ENCODE data around the gene CYTH2.

Gene CYTH2

GRCh38 chr19:48495396-48495795 is 26.2 kb downstream of the CYTH2 start:
- H4K5ac ChIP-seq (ENCODE audit: low read length): no peak overlapping the region
- H2AK5ac ChIP-seq (ENCODE audit: low read length): no peak overlapping the region
- no peak overlapping the region for H3K27ac ChIP-seq (ENCODE audit: low read depth, low read length)
- H2BK120ac ChIP-seq (ENCODE audit: low read depth, low read length): no peak overlapping the region
- H3K4me1 ChIP-seq (ENCODE audit: control insufficient read depth, low read depth, low read length): no peaks in the 10 kb centered on the region
- DNase-seq: no peak
- H2BK15ac ChIP-seq (replicated peaks; ENCODE audit: low read depth): no peak overlapping the region
- peak overlapping the region; percentile 34 for H3K56ac ChIP-seq (ENCODE audit: low read length)
- no peak overlapping the region for H3K4me2 ChIP-seq (ENCODE audit: low read length)
- no CpG with 5 or more reads among the region's 6 CpGs for WGBS (ENCODE audit: extremely low coverage, insufficient coverage, low lambda C conversion rate)
- H3K27me3 ChIP-seq (ENCODE audit: insufficient read depth, low read length, poor library complexity): no peaks in the 10 kb centered on the region
- H3K4me3 ChIP-seq (ENCODE audit: low read length): no peak overlapping the region
- no peak overlapping the region for H2BK5ac ChIP-seq (ENCODE audit: low read length)
- no peak overlapping the region for H3K23ac ChIP-seq (ENCODE audit: low read length)
- no peak overlapping the region for H3K9ac ChIP-seq (ENCODE audit: low read length)
- H3K79me2 ChIP-seq (ENCODE audit: control insufficient read depth, insufficient read depth, low read length): no peaks in the 10 kb centered on the region
- H3K4ac ChIP-seq (ENCODE audit: low read depth, low read length): no peak overlapping the region
- H3K36me3 ChIP-seq (ENCODE audit: control insufficient read depth, insufficient read depth, low read length): no peaks in the 10 kb centered on the region
- H4K8ac ChIP-seq (ENCODE audit: low read depth, low read length): no peak overlapping the region
- H3K18ac ChIP-seq (ENCODE audit: low read length): no peak overlapping the region
- H3K79me1 ChIP-seq (ENCODE audit: low read length): no peaks in the 10 kb centered on the region

GRCh38 chr19:48496959-48497727 is 28.0 kb downstream of the CYTH2 start:
- Histone ChIP-seq H3K23ac (ENCODE audit: low read length) (no peak overlapping the region), H3K56ac (ENCODE audit: low read length) (no peak overlapping the region), H4K8ac (ENCODE audit: low read depth, low read length) (no peak overlapping the region), H3K4me2 (ENCODE audit: low read length) (no peak overlapping the region), H3K36me3 (ENCODE audit: control insufficient read depth, insufficient read depth, low read length) (no peaks in the 10 kb centered on the region), H2BK120ac (ENCODE audit: low read depth, low read length) (no peak overlapping the region), H3K79me1 (ENCODE audit: low read length) (no peaks in the 10 kb centered on the region), H3K18ac (ENCODE audit: low read length) (no peak overlapping the region), H2AK5ac (ENCODE audit: low read length) (no peak overlapping the region), H3K4me1 (ENCODE audit: control insufficient read depth, low read depth, low read length) (peaks cover 3% of the 10 kb centered on the region), H2BK5ac (ENCODE audit: low read length) (no peak overlapping the region), H3K4me3 (ENCODE audit: low read length) (no peak overlapping the region), H4K5ac (ENCODE audit: low read length) (no peak overlapping the region), H3K4ac (ENCODE audit: low read depth, low read length) (no peak overlapping the region), H3K27me3 (ENCODE audit: insufficient read depth, low read length, poor library complexity) (no peaks in the 10 kb centered on the region), H3K9ac (ENCODE audit: low read length) (no peak overlapping the region), H3K27ac (ENCODE audit: low read depth, low read length) (no peak overlapping the region), H2BK15ac (replicated peaks; ENCODE audit: low read depth) (no peak overlapping the region), H3K79me2 (ENCODE audit: control insufficient read depth, insufficient read depth, low read length) (no peaks in the 10 kb centered on the region)
- DNase-seq: no peak
- no CpG with 5 or more reads among the region's 45 CpGs for WGBS (ENCODE audit: extremely low coverage, insufficient coverage, low lambda C conversion rate)

GRCh38 chr19:48497728-48498594 is 28.8 kb downstream of the CYTH2 start:
- no CpG with 5 or more reads among the region's 46 CpGs for WGBS (ENCODE audit: extremely low coverage, insufficient coverage, low lambda C conversion rate)
- Histone ChIP-seq H3K9ac (ENCODE audit: low read length) (no peak overlapping the region), H3K4ac (ENCODE audit: low read depth, low read length) (no peak overlapping the region), H3K18ac (ENCODE audit: low read length) (no peak overlapping the region), H3K79me2 (ENCODE audit: control insufficient read depth, insufficient read depth, low read length) (no peaks in the 10 kb centered on the region), H4K5ac (ENCODE audit: low read length) (no peak overlapping the region), H4K8ac (ENCODE audit: low read depth, low read length) (no peak overlapping the region), H2BK15ac (replicated peaks; ENCODE audit: low read depth) (no peak overlapping the region), H3K4me3 (ENCODE audit: low read length) (no peak overlapping the region), H3K4me2 (ENCODE audit: low read length) (no peak overlapping the region), H2AK5ac (ENCODE audit: low read length) (no peak overlapping the region), H2BK5ac (ENCODE audit: low read length) (no peak overlapping the region), H3K79me1 (ENCODE audit: low read length) (no peaks in the 10 kb centered on the region), H3K56ac (ENCODE audit: low read length) (no peak overlapping the region), H3K23ac (ENCODE audit: low read length) (no peak overlapping the region), H3K27me3 (ENCODE audit: insufficient read depth, low read length, poor library complexity) (no peaks in the 10 kb centered on the region), H3K4me1 (ENCODE audit: control insufficient read depth, low read depth, low read length) (peaks cover 3% of the 10 kb centered on the region), H3K36me3 (ENCODE audit: control insufficient read depth, insufficient read depth, low read length) (no peaks in the 10 kb centered on the region), H3K27ac (ENCODE audit: low read depth, low read length) (no peak overlapping the region), H2BK120ac (ENCODE audit: low read depth, low read length) (no peak overlapping the region)
- no peak for DNase-seq

- Histone ChIP-seq H3K4ac (ENCODE audit: low read depth, low read length) (no peak overlapping the region), H2BK120ac (ENCODE audit: low read depth, low read length) (no peak overlapping the region), H3K56ac (ENCODE audit: low read length) (no peak overlapping the region), H2AK5ac (ENCODE audit: low read length) (no peak overlapping the region), H3K4me1 (ENCODE audit: control insufficient read depth, low read depth, low read length) (peaks cover 3% of the 10 kb centered on the region), H3K27ac (ENCODE audit: low read depth, low read length) (no peak overlapping the region), H2BK15ac (replicated peaks; ENCODE audit: low read depth) (no peak overlapping the region), H3K79me2 (ENCODE audit: control insufficient read depth, insufficient read depth, low read length) (no peaks in the 10 kb centered on the region), H3K9ac (ENCODE audit: low read length) (no peak overlapping the region), H4K5ac (ENCODE audit: low read length) (no peak overlapping the region), H3K27me3 (ENCODE audit: insufficient read depth, low read length, poor library complexity) (no peaks in the 10 kb centered on the region), H3K23ac (ENCODE audit: low read length) (no peak overlapping the region), H4K8ac (ENCODE audit: low read depth, low read length) (no peak overlapping the region), H3K4me3 (ENCODE audit: low read length) (no peak overlapping the region), H3K79me1 (ENCODE audit: low read length) (no peaks in the 10 kb centered on the region), H3K4me2 (ENCODE audit: low read length) (no peak overlapping the region), H3K36me3 (ENCODE audit: control insufficient read depth, insufficient read depth, low read length) (no peaks in the 10 kb centered on the region), H2BK5ac (ENCODE audit: low read length) (no peak overlapping the region), H3K18ac (ENCODE audit: low read length) (no peak overlapping the region)
- WGBS (ENCODE audit: extremely low coverage, insufficient coverage, low lambda C conversion rate): no CpG with 5 or more reads among the region's 59 CpGs
- DNase-seq: no peak
These were observed 29.6 kb downstream of the CYTH2 start for GRCh38 chr19:48498595-48499311.

GRCh38 chr19:48499316-48500090 is 30.3 kb downstream of the CYTH2 start:
- Histone ChIP-seq H3K27me3 (ENCODE audit: insufficient read depth, low read length, poor library complexity) (no peaks in the 10 kb centered on the region), H3K4me2 (ENCODE audit: low read length) (no peak overlapping the region), H3K4ac (ENCODE audit: low read depth, low read length) (no peak overlapping the region), H3K9ac (ENCODE audit: low read length) (no peak overlapping the region), H4K5ac (ENCODE audit: low read length) (no peak overlapping the region), H3K27ac (ENCODE audit: low read depth, low read length) (no peak overlapping the region), H3K23ac (ENCODE audit: low read length) (no peak overlapping the region), H2AK5ac (ENCODE audit: low read length) (no peak overlapping the region), H2BK15ac (replicated peaks; ENCODE audit: low read depth) (no peak overlapping the region), H3K18ac (ENCODE audit: low read length) (no peak overlapping the region), H3K79me2 (ENCODE audit: control insufficient read depth, insufficient read depth, low read length) (no peaks in the 10 kb centered on the region), H3K4me1 (ENCODE audit: control insufficient read depth, low read depth, low read length) (peaks cover 3% of the 10 kb centered on the region), H3K56ac (ENCODE audit: low read length) (no peak overlapping the region), H3K79me1 (ENCODE audit: low read length) (no peaks in the 10 kb centered on the region), H4K8ac (ENCODE audit: low read depth, low read length) (no peak overlapping the region), H3K36me3 (ENCODE audit: control insufficient read depth, insufficient read depth, low read length) (no peaks in the 10 kb centered on the region), H3K4me3 (ENCODE audit: low read length) (no peak overlapping the region), H2BK120ac (ENCODE audit: low read depth, low read length) (no peak overlapping the region), H2BK5ac (ENCODE audit: low read length) (no peak overlapping the region)
- DNase-seq: no peak
- WGBS (ENCODE audit: extremely low coverage, insufficient coverage, low lambda C conversion rate): no CpG with 5 or more reads among the region's 44 CpGs
